ENCODE results near the gene TPGS2.
"Not testable (repeated sequence)": the region's sequence is repeated elsewhere in the genome, so short reads cannot be mapped to it uniquely, and the experiment has no call there.

TPGS2 gene

DNA sequence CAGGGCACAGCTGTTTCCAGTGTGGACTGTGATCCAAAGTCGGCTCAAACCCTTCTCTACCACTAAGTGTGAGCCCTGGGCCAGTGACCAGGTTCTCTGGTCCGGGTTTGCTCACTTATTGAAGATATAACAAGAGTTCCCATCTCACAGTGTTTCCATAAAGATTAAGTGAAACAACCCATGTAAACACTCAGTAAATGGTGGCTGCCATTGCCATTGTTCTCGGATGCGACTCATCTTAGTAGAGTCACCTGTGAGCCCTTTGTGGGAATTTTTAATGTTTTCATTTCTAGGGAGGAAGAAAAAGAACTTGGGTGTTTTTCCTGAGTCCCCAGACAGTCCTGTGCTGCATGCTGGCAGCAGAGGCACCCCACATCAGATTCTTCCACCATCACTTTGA, 53.4 kb downstream of the TPGS2 start:
- no peak for DNase-seq (ENCODE audit: low spot score)

DNA sequence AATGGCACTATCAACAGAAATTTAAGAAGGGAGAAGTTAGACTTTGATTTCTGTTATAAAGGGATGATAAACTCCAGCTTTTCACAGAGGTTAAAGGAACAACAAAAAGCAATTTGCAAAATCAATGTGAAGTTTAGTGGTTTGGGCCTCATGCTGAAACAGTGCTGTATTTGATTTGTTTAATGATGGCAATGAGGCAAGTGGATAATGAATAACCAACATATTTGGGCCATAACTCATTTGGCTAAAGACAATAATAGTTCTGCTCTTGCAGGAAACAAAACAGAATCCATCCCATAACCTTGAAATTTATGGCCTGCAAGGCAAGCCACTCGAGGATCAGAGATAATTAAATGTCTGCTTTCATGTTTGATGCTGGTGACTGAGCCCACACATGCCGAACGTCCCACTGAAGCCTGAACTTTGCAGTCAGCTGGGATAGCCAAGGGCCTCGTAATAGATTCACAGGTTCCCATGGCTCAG, 56.5 kb downstream of the TPGS2 start:
- no peak for DNase-seq (ENCODE audit: low spot score)

DNA sequence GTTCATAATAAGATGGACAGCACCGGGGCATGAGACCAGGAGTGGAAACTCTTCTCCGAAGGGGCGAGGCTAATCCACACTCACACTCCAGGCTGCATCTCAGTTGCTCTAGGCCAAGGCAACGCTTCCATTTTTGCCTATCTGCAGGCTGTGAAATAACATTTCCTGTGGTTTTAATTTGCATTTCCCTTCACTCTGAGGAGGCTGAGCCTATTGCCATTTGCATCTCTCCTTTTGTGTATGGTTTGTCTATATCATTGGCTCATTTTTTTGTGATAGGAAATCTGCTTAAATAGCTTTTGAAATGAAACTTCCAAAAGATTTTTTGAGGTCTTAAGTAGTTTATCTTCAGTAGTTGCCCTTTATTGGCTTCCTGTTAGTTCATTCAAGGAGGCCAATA, 57.6 kb downstream of the TPGS2 start:
- DNase-seq (ENCODE audit: low spot score), result no peak

DNA sequence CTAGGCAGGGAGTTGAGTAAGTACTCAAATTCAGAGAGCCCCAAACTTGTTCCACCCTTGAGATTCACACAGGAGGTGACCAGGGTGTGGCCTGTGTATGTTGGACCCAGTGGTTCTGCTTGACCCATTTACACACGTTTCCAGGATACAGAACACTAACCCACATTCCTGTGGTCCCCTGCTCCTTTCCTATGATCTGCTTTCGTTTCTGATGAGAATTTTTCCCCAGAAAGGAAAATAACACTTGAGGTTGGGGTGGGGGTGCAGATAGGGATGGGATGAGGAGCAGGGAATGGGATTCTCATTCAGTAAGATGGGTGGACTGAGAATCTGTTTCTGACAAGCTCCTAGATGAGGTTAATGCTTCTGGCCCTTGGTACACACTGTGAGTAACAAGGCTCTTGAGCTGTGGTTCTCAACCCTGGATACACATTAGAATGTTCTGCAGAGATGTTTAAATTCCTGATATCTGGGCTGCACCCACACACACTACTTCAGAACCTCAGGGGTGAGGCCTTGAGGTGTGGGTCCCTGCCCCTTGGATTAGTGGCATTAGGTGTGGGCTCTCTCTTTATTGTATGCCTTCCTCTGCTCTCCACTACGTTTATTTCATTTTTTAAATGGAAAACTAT, 58.4 kb downstream of the TPGS2 start:
- DNase-seq (ENCODE audit: low spot score), result no peak

DNA sequence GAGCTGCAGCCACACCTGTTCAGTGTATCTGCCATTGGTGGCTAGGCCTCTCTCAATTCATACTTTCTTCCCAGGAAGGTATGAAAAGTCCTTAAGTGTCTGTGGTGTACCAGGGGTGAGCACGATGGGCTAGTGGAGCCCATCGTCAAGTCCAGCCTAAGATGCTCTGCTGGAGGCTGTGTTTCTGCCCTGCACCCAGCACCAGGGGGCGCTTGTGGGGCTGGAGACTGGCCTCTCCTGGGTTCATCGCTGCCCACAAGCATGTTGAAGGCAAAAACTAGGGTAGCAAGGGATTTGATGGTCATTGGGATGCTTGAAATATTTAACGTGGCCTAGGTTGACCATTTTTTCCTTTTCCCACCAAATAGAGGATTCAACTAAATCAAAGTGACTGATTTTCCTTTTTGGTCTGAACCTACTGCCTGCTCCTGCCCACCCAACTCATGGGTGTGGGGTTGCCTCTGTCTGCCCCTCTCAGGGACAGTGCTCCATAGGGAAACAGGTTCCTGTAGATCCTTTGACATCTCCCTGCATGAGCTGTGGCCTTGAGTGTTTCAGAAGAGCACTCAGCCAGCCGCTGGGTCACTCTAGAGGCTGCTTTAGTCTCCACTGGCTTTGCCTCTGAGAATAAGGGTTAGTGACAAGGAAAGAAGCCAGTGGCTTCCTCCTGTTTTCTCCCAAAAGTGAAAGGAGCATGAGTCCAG, 59.0 kb downstream of the TPGS2 start:
- peak; percentile 59 for DNase-seq (ENCODE audit: low spot score)

DNA sequence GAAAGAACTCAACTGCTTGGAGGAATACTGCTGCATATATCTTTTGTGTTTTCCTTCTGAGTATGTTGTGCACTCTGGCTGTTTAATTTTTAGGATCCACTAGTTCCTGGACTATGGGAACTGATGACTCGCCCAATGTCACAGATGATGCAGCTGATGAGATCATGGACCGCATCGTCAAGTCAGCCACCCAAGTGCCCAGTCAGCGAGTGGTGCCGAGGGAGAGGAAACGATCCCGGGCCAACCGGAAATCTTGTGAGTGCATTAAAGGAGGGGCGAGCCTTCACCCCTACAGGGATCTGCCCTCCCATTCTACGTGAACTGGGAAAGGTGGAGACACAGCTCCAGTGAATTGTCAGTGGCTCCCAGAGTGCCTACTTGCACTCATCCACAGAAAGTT, 59.6 kb downstream of the TPGS2 start:
- no peak for DNase-seq (ENCODE audit: low spot score)

DNA sequence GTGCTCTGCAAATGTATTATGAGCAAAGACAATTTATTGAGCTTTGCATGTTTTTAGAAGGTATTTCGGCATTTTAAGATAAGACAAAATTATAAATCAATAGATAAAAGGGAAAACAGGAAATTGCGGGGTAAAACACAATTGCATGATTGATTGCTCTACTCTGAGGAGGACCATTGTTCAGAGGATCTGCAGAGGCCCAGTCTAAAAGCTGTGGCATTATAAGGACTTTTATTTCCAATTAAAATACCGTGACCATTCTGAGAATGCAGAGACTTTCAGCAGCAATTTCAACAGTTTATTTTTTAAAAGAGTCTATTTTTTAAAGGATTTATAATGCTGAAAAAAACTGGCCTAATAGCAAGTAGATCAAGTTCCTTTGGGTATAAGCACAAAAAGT, 62.0 kb downstream of the TPGS2 start:
- no peak for DNase-seq (ENCODE audit: low spot score)

DNA sequence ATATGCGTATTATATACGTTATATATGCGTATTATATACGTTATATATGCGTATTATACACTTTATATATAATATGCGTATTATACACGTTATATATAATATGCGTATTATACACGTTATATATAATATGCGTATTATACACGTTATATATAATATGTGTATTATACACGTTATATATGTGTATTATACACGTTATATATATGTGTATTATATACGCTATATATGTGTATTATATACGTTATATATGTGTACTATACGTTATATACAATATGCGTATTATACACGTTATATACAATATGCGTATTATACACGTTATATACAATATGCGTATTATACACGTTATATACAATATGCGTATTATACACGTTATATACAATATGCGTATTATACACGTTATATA, 65.8 kb downstream of the TPGS2 start:
- DNase-seq (ENCODE audit: low spot score), result not testable (repeated sequence)

DNA sequence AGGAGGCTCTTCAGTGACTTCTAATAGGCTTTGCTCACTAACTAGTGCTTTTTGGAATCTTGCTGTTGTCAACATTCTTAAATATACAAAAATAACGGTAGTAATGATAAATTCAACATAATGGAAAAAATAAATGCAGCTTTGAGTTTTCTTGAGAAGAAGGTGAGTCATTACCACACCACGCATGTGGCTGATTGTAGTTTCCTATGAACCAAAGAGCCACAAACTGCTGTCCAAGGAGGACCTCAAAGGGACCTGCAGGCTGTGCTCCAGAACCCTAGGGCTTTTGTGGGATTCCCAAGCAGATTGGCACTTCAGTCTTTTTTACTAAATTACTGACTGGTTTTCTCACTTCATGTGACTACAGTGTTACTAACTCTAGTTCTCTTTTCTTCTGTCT, 66.7 kb downstream of the TPGS2 start:
- no peak for DNase-seq (ENCODE audit: low spot score)

DNA sequence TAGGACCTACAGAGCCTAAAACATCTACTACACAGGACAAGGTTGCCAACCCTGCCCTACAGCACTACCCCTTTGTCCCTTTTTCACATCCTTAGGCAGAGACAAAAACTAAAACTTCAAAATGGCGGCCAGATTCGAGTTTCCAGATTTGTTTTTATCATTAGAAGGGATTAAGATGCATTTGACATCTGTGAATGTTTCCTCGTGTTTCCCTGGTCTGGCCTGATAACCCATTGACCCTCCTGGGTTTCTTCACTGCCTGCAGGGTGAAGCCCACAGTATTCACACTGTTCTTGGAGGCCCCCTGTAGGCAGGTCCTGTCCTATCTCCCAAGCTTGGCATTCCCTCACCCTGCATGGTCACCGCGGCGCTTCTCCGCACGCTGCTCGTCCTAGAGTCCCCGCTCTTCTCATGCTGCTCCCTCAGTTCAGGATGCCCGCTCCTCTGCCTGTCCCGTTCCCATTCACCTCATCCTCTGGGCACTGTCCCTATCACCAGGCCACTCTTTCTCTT, 67.6 kb downstream of the TPGS2 start:
- DNase-seq (ENCODE audit: low spot score), result peak; percentile 31

DNA sequence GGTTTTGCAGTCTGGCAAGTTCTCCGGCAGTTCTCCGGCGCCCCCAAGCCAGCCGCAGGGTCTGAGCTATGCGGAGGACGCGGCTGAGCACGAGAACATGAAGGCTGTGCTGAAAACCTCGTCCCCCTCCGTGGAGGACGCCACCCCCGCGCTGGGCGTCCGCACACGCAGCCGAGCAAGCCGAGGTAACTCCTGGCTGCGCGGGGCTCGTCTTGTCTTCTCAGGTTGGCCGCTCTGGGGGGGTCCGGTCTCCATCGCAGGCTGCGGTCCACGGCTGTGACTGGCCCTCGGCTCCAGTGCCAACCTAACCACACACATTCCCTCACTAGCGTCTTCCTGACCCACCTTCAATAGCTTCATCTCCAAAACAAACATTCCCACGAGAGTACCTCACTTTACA, 68.2 kb downstream of the TPGS2 start:
- DNase-seq (ENCODE audit: low spot score), result no peak

DNA sequence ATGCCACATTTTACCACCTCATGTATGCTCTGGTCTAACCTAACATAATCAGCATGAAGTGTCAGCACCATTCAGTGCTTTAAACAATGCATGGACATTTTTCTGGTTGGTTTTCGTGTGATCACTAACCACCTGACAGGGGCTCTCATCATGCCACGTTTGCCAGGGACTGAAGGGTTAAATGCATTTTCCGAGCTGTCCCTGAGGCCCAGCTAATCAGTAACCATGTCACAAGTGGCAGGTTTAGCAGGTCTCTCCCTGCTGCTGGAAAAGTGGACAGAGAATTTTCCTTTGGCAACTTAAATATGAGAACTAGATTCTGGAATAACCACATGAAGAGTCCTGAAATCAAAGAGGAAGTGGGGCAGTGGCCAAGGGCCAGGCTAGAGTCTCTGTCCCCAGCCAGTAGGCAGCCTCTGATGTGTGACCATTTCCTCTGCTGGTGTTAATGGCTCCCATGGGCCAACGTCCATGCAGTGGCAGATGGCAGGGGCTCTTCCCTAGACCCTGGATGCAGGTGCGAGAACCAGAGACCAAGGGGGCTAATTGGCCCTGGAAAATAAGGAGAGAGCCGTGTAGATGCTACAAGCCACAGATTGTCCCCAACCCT, 69.5 kb downstream of the TPGS2 start:
- no peak for DNase-seq (ENCODE audit: low spot score)

DNA sequence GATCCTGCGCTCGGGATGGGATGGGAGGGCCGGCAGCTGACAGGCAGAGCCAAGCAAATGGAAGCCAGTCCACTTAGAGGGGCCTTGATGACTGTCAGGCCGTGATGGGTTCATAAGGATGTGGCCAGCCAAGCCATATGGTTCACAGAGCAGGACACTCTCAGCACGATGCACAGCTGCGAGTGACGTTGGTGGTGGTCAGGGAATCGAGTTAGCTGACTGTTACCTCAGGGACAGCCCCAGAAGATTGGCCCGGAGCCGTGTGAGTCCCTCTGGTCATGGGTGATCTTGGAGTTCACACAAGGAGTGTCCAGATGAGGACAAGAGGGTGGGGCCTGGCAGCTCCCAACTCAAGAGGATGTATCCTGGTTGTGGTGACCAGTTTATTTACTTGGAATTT, 70.2 kb downstream of the TPGS2 start:
- no peak for DNase-seq (ENCODE audit: low spot score)

DNA sequence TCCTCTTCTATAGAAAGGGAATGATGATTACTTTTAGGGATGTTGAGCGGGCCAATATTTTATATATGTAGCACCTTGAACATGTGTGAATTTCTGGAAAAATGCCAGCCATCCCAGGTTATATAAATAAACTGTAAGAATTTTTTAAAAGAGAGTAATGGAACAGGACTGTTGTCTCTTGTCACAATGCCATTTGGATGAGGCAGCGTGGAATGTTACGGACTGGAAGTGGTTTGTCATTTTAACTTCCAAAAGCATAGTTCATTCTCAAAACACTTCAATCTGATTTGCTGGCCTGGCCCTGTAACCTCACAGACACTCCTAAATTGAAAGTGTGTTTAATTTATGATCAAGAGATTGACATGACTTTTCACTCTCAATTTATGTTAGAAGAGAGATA, 70.8 kb downstream of the TPGS2 start:
- DNase-seq (ENCODE audit: low spot score), result no peak

DNA sequence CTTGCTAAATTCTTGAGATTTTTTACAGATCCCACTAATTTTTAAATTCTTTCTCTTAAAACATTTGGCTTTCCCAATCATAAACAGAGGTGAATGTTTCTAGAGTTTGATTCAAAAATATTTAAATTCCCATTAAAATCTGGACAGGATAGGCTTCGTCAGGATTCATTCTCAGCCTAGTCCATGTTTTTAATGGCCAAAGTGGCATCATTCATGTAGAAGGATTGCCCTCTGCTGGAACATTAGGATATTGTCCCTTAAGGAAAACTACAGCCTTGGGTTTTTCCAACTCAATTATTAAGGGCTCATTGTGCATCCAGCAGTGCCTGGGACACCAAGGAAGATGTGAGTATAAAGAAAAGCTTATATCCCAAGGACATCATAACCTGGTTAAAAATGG, 71.7 kb downstream of the TPGS2 start:
- DNase-seq (ENCODE audit: low spot score), result peak; percentile 58

DNA sequence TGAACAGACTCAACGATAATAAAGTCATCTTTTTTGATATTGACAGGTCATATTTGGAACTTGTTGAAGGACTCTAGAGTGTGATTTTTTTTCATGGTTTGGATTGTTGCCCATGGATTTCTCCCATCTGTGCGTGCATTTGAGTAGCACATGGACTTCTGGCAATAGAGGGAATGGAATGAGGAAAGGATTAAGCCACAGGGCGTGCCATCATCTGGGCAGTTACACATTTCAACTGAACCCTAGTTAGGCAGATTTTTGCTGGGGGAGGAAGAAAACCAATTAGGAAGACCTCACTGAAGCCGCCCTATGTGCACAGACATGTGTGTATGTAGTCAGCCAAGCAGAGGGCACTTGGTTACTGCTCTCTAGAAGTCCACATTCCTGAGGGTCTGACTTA, 72.6 kb downstream of the TPGS2 start:
- no peak for DNase-seq (ENCODE audit: low spot score)

DNA sequence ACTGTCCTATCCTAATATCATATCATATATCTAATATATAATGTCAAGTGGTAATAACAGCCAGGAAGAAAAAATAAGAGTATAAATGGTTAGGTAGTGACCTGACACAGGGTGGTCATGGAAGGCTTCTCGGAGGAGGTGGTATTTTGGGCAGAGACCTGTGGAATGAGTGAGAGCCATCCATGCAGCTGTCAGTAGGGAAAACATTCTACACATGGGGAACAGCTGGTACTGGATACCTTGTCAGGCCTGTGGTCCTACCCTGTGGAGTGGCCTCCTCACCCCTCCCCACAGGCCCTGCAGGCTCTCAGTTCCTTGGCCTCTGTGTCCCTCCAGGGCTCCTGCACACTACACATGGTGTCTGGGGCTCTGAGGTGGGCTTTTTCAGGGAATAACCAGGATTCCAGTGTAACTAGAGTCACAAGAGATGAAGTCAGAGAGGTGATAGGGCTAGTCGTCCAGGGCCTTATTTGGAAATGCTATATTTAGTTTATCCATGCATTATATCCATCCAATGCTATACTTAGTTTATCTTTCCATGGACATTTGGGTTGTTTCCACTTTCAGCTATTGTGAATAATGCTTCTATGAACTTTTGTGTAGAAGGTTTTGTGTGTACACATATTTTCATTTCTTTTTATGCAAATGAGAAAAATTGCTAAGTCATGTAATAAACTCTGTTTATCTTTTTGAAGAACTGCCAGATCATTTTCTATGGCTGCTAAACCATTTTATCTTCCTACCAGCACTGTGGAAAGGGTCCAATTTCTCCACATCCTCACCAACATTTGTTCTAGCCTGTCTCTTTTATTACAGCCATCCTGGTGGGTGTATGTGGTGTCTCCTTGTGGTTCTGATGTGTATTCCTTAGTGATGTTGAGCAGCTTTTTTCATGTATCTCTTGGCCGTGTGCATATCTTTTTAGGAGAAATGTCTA, 75.6 kb downstream of the TPGS2 start:
- no peak for DNase-seq (ENCODE audit: low spot score)

DNA sequence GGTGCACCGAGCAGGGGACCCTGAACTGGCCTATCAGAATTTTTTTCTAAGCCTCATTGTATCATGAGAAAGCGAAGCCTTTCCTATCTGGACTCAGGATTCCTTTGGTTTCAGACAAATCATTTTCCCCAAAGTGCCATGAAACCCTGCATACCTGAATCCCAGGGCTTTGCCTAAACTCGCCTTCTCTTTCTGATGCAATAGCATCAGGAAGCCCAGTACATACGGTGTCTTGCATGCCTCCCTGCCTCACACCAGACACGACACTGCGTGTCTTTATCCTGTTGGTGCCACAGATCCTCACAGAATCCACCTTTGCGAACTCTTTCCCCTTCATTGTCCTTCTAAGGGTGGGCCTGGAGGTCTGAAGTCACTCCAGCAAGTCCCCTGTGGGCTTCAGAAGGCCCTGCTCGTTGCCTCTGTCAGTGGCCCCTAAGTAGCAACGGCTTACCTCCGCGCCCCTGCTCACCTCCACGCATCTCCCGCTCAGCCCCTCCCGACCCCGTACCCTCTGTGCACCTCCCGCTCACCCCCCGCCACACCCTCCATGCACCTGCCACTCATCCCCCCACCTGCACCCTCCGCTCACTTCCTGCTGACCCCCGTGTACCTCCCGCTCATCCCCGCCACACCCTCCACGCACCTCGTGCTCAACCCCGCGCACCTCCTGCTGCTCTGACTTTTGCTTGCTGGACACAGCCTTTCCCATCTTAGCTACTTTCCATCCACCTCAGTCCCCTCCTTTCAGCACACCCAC, 83.4 kb downstream of the TPGS2 start:
- DNase-seq (ENCODE audit: low spot score), result no peak

DNA sequence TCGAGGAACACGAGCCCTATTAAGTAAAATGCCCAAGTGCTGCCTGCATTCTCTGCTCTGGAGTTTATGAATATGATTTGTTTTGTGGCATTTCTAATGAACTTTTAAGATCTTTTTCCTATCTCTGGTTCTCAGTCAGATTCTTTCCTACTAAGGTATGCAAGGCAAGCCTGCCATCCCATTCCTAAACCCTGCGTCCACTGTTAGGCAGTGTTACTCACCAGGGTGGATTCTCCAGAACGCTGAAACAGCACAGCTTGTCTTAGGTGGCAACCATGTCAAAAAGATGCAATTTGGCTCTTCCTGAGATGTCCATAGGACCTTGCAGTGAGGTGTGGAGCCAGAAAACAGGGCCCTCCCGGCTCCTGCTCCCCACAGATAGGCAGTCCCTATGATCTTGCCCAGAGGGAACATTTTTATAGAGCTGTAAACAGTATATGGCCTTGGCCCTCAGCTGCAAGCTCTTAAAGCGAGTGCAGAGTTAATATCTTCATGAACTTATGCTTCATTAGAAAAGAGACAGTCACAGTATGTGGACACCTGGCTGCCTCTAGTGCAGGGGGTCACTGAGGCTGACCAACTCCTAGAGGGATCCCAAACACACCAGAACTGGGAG, 84.4 kb downstream of the TPGS2 start:
- DNase-seq (ENCODE audit: low spot score), result no peak
